Hematopoietic multipotent progenitor cell (in vitro differentiated cells): Measurements from ENCODE around the gene OSBPL3. TPM values are rescaled to one million over a fixed set of nuclear protein-coding genes. Genes with fewer than 3 reads are reported as not detected.

Experiments
- DNase-seq, 3 donors: peaks; one replicate each; pipeline ENCODE4 v3.0.0-alpha.2; 2011 to 2015; ENCODE audit warnings: low read depth in 2 of 3, low spot score in 2 of 3
- total RNA-seq: library from RNA; depleted of rRNA; stranded (reverse); fragments of >200 nt; gene quantifications from one replicate; pipeline ENCODE4 v1.2.3, GENCODE V29; 2012

The OSBPL3 gene
- total RNA-seq, 1 donor, result 8.1 TPM

GRCh38 chr7:24869572-24869971 is 110.4 kb downstream of the OSBPL3 start:
- no peak for DNase-seq

- DNase-seq, result no peak
Observed at GRCh38 chr7:24868741-24869140, 111.2 kb downstream of the OSBPL3 start.

GRCh38 chr7:24866004-24866615 is 113.9 kb downstream of the OSBPL3 start:
- no peak for DNase-seq

GRCh38 chr7:24864214-24864817 is 115.7 kb downstream of the OSBPL3 start:
- DNase-seq, result peak in 1 of 3 donors; percentile 29

- no peak for DNase-seq
Observed at GRCh38 chr7:24863626-24864025, 116.4 kb downstream of the OSBPL3 start.

- no peak for DNase-seq
Observed at GRCh38 chr7:24862461-24862860, 117.5 kb downstream of the OSBPL3 start.

GRCh38 chr7:24861336-24861735 is 118.6 kb downstream of the OSBPL3 start:
- DNase-seq, result no peak

GRCh38 chr7:24860611-24861010 is 119.4 kb downstream of the OSBPL3 start:
- DNase-seq, result no peak

- no peak for DNase-seq
Observed at GRCh38 chr7:24858108-24858977, 121.6 kb downstream of the OSBPL3 start.

GRCh38 chr7:24857623-24858022 is 122.4 kb downstream of the OSBPL3 start:
- no peak for DNase-seq

GRCh38 chr7:24854866-24855265 is 125.1 kb downstream of the OSBPL3 start:
- DNase-seq, result no peak

GRCh38 chr7:24851786-24852185 is 128.2 kb downstream of the OSBPL3 start:
- no peak for DNase-seq

- no peak for DNase-seq
Observed at GRCh38 chr7:24848878-24849277, 131.1 kb downstream of the OSBPL3 start.

- DNase-seq, result no peak
Observed at GRCh38 chr7:24847754-24848153, 132.2 kb downstream of the OSBPL3 start.

GRCh38 chr7:24843821-24844434 is 136.1 kb downstream of the OSBPL3 start:
- no peak for DNase-seq

- no peak for DNase-seq
Observed at GRCh38 chr7:24842449-24843241, 137.3 kb downstream of the OSBPL3 start.

- DNase-seq, result no peak
Observed at GRCh38 chr7:24842029-24842428, 137.9 kb downstream of the OSBPL3 start.

- no peak for DNase-seq
Observed at GRCh38 chr7:24840563-24840962, 139.4 kb downstream of the OSBPL3 start.

GRCh38 chr7:24836084-24836483 is 143.9 kb downstream of the OSBPL3 start:
- peak in 2 of 3 donors; percentile 58 to 78 for DNase-seq

GRCh38 chr7:24835643-24836042 is 144.3 kb downstream of the OSBPL3 start:
- no peak for DNase-seq
